CD8-positive, alpha-beta memory T cell (primary cell): ENCODE results near the gene SETD1A. TPM values are rescaled to one million over a fixed set of nuclear protein-coding genes. Genes with fewer than 3 reads are reported as not detected.
A peak's percentile ranks its signal among the peaks of the same experiment; 100 is the strongest.

Experiments used
- CTCF ChIA-PET: fragments of 350-600 bp; sonication (Branson Sonifier 250); formaldehyde crosslinking; loops from one replicate; lab custom pipeline; 2021; ENCODE audit warnings: antibody characterized with exemption; lab: Charles Lee
- POLR2A ChIA-PET: fragments of 350-600 bp; sonication (Branson Sonifier 250); formaldehyde crosslinking; loops from one replicate; lab custom pipeline; 2021; ENCODE audit warnings: antibody characterized with exemption; lab: Charles Lee
- DNase-seq, 5 donors: peaks; one replicate each; pipeline versions ENCODE4 v3.0.0 to v3.0.0-alpha.2; 2020 to 2022; ENCODE audit warnings: mixed read lengths in 1 of 5
- H3K27ac ChIP-seq: one replicate; pipeline ENCODE4 v1.7.0; 2013; ENCODE audit warnings: low read depth, mild to moderate bottlenecking, low read length, moderate library complexity
- H3K27me3 ChIP-seq: 2 replicates; pipeline ENCODE4 v1.7.0; 2013; ENCODE audit warnings: low read length, mild to moderate bottlenecking; ENCODE audit not compliant: insufficient read depth, poor library complexity, severe bottlenecking
- H3K36me3 ChIP-seq: 2 replicates; pipeline ENCODE4 v1.7.0; 2013; ENCODE audit warnings: mild to moderate bottlenecking, low read length, moderate library complexity; ENCODE audit not compliant: insufficient read depth
- H3K4me1 ChIP-seq: 2 replicates; pipeline ENCODE4 v1.7.0; 2013; ENCODE audit warnings: mild to moderate bottlenecking, low read length, moderate library complexity; ENCODE audit not compliant: insufficient read depth
- H3K4me3 ChIP-seq: 2 replicates; pipeline ENCODE4 v1.7.0; 2013; ENCODE audit warnings: mild to moderate bottlenecking, low read length
- H3K9me3 ChIP-seq: 2 replicates; pipeline ENCODE4 v1.7.0; 2013; ENCODE audit warnings: mild to moderate bottlenecking, low read length
- H3K27ac Mint-ChIP-seq, 8 donors: one replicate each; pipeline ENCODE4 v1.8.0; 2020 to 2021; ENCODE audit warnings: mixed read lengths in 8 of 8, mild to moderate bottlenecking in 6 of 8, inconsistent platforms in 3 of 8, moderate library complexity in 3 of 8
- H3K27me3 Mint-ChIP-seq, 2 donors: one replicate each; pipeline ENCODE4 v1.8.0; 2020 to 2021; ENCODE audit warnings: mixed read lengths in 2 of 2, mild to moderate bottlenecking in 1 of 2, moderate library complexity in 1 of 2
- H3K36me3 Mint-ChIP-seq, 3 donors: one replicate each; pipeline ENCODE4 v1.8.0; 2020 to 2021; ENCODE audit warnings: mixed read lengths in 3 of 3, inconsistent platforms in 1 of 3, mild to moderate bottlenecking in 1 of 3
- H3K4me1 Mint-ChIP-seq, 3 donors: one replicate each; pipeline ENCODE4 v1.8.0; 2020 to 2021; ENCODE audit warnings: mixed read lengths in 3 of 3, inconsistent platforms in 1 of 3, mild to moderate bottlenecking in 1 of 3
- H3K4me3 Mint-ChIP-seq, 7 donors: one replicate each; pipeline ENCODE4 v1.8.0; 2020 to 2021; ENCODE audit warnings: mixed read lengths in 7 of 7, mild to moderate bottlenecking in 6 of 7, moderate library complexity in 4 of 7, inconsistent platforms in 2 of 7
- H3K9me3 Mint-ChIP-seq, 5 donors: one replicate each; pipeline ENCODE4 v1.8.0; 2020 to 2022; ENCODE audit warnings: mixed read lengths in 5 of 5, mild to moderate bottlenecking in 3 of 5, moderate library complexity in 2 of 5, inconsistent platforms in 1 of 5
- polyA plus RNA-seq: library from polyadenylated mRNA; unstranded; fragments of 300-500 nt; fragmentation: Illumina TruSeq; gene quantifications from one replicate; pipeline ENCODE4 v1.2.3, GENCODE V29; 2021
- total RNA-seq, 2 experiments: library from RNA; stranded (reverse); gene quantifications; one replicate each; pipeline ENCODE4 v1.2.3, GENCODE V29; 2021

The SETD1A gene
- total and polyA plus RNA-seq, 3 experiments from 2014 or later, result 2.6 to 28.8 (median 24.7) TPM

DNA sequence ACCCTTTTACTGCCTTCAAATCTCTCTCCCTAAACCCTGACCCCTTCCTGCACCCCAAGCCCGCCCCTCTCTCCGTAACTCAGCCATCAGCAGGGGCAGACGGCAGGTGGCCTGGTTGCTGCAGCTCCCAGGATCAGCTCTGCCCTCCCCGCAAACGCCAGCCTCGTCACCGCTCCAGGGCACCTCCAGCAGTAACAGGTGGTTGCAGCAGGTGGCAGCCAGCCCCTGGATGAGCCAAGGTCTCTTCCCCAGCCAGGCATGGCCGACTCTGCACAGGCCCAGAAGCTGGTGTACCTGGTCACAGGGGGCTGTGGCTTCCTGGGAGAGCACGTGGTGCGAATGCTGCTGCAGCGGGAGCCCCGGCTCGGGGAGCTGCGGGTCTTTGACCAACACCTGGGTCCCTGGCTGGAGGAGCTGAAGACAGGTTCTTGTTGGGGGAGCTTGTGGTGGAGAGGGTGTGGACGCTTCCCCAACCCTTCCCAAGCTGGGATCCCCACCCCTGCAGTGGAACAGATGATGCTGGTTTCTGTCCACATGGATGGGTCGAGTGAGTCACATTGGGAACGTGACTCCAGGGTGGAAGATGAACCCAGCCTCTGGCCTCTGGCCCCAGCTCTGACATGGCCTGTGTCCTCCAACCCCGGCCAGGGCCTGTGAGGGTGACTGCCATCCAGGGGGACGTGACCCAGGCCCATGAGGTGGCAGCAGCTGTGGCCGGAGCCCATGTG, 28.0 kb downstream of the SETD1A start:
- peaks cover 4% of the 10 kb centered on the region for H3K36me3 ChIP-seq
- POLR2A ChIA-PET, result interaction anchor here (0.6 kb wide), 2 partner anchors 159 to 289 kb away, joined by 4 to 9 read pairs; no protein-coding TSS in a partner anchor
- H3K36me3 Mint-ChIP-seq, result peaks cover 0 to 34% (median 3%) of the 10 kb centered on the region in 3 donors

DNA sequence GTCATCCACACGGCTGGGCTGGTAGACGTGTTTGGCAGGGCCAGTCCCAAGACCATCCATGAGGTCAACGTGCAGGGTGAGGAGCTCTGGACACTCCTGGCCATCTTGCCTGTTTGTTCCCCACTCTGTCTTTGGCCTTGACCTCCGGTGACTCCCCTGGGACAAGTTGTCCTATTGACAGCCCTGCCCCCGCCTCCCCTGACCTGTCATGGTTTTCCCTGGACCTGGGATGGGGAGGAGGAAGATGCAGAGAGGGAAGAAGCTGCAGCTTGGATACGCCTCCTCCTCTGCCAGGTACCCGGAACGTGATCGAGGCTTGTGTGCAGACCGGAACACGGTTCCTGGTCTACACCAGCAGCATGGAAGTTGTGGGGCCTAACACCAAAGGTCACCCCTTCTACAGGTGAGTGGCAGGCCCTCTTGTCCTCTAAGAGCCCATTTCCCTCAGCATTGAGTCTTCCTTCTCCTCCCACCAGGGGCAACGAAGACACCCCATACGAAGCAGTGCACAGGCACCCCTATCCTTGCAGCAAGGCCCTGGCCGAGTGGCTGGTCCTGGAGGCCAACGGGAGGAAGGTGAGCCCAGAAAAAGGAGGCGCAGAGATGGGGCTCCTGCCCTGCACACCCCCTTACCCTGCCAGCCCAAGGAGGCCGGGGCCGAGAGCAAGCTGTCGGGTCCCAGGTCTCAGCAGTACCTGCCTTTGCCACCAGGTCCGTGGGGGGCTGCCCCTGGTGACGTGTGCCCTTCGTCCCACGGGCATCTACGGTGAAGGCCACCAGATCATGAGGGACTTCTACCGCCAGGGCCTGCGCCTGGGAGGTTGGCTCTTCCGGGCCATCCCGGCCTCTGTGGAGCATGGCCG, 28.8 kb downstream of the SETD1A start:
- H3K4me3 ChIP-seq, result no peak overlapping the region
- no peaks in the 10 kb centered on the region for H3K9me3 Mint-ChIP-seq
- H3K9me3 ChIP-seq, result no peaks in the 10 kb centered on the region
- no peak overlapping the region for H3K4me3 Mint-ChIP-seq
- H3K27me3 ChIP-seq, result no peaks in the 10 kb centered on the region
- peaks cover 0 to 27% (median 3%) of the 10 kb centered on the region in 3 donors for H3K36me3 Mint-ChIP-seq
- H3K4me1 Mint-ChIP-seq, result peaks cover 0 to 6% (median 0%) of the 10 kb centered on the region in 3 donors
- DNase-seq, result no peak
- H3K27me3 Mint-ChIP-seq, result no peaks in the 10 kb centered on the region
- H3K36me3 ChIP-seq, result peaks cover 4% of the 10 kb centered on the region
- POLR2A ChIA-PET, result interaction anchor here (0.6 kb wide), 1 partner anchor 159 kb away, joined by 9 read pairs; no protein-coding TSS in a partner anchor
- H3K27ac Mint-ChIP-seq, result peak overlapping the region in 1 of 8 donors; percentile 17
- no peaks in the 10 kb centered on the region for H3K4me1 ChIP-seq
- CTCF ChIA-PET, result interaction anchor here (0.8 to 5.8 kb wide), 9 partner anchors 8 to 882 kb away, joined by 3 to 29 read pairs (median 5); partner anchors contain the start of genes ZNF646, ZNF668 and ZNF843
- H3K27ac ChIP-seq, result no peak overlapping the region

More for the DNA sequence above, 28.0 kb downstream of the SETD1A start:
- H3K9me3 ChIP-seq, result no peaks in the 10 kb centered on the region
- Mint-ChIP-seq H3K4me1 (peaks cover 0 to 6% (median 0%) of the 10 kb centered on the region in 3 donors), H3K4me3 (no peak overlapping the region), H3K27me3 (no peaks in the 10 kb centered on the region), H3K9me3 (no peaks in the 10 kb centered on the region), H3K27ac (no peak overlapping the region)
- H3K4me3 ChIP-seq, result no peak overlapping the region
- no peaks in the 10 kb centered on the region for H3K4me1 ChIP-seq
- DNase-seq, result no peak
- H3K27ac ChIP-seq, result no peak overlapping the region
- no peaks in the 10 kb centered on the region for H3K27me3 ChIP-seq
- CTCF ChIA-PET, result interaction anchor here (0.8 to 5.8 kb wide), 13 partner anchors 9 to 883 kb away, joined by 3 to 29 read pairs (median 5); partner anchors contain the start of genes ARMC5, ZNF646, ZNF668 and ZNF843

- DNase-seq, result no peak
- Mint-ChIP-seq H3K4me1 (peaks cover 0 to 6% (median 0%) of the 10 kb centered on the region in 3 donors), H3K4me3 (no peak overlapping the region), H3K27ac (no peak overlapping the region), H3K9me3 (no peaks in the 10 kb centered on the region), H3K27me3 (no peaks in the 10 kb centered on the region), H3K36me3 (peaks cover 0 to 16% (median 2%) of the 10 kb centered on the region in 3 donors)
- H3K27ac ChIP-seq, result no peak overlapping the region
- no peak overlapping the region for H3K4me3 ChIP-seq
- no peaks in the 10 kb centered on the region for H3K9me3 ChIP-seq
- ChIA-PET CTCF (interaction anchor here (0.6 kb wide), 1 partner anchor 154 kb away, joined by 3 read pairs; no protein-coding TSS in a partner anchor), POLR2A (no interaction called here)
- no peaks in the 10 kb centered on the region for H3K27me3 ChIP-seq
- H3K36me3 ChIP-seq, result no peaks in the 10 kb centered on the region
- no peaks in the 10 kb centered on the region for H3K4me1 ChIP-seq
Measured at GRCh38 chr16:30987581-30988190, 30.1 kb downstream of the SETD1A start.

DNA sequence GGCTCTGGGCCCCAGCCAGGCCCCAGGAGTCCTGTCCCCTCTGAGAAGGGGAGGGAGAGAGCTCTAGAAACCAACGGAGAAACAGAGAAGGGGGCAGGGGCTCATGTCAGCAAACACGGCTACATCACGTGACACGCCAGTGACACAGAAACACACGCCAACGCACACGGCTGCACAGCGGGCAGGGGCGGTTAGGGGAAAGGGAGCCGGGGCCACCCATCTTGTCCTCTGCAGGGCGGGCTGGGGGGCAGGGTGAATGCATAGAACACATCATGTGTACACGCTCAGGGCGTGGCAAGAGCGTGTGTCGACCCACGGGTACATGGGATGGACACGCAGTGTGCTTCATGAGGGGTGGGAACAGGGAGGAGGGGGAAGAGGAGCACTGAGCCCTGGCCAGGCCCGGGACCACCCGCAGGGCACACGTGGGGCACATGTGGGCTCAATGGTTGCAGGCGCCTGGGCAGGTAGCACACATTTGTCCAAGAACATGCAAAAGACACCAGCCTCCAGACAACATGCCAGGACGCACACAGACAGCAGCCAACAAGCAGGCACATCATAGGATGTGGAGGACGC, 32.0 kb downstream of the SETD1A start:
- POLR2A ChIA-PET, result no interaction called here
- Histone ChIP-seq H3K27ac (no peak overlapping the region), H3K4me1 (no peaks in the 10 kb centered on the region), H3K4me3 (no peak overlapping the region), H3K9me3 (no peaks in the 10 kb centered on the region), H3K27me3 (no peaks in the 10 kb centered on the region), H3K36me3 (no peaks in the 10 kb centered on the region)
- Mint-ChIP-seq H3K4me1 (peaks cover 0 to 3% (median 0%) of the 10 kb centered on the region in 3 donors), H3K27me3 (no peaks in the 10 kb centered on the region), H3K27ac (no peak overlapping the region), H3K4me3 (no peak overlapping the region), H3K9me3 (no peaks in the 10 kb centered on the region), H3K36me3 (peaks cover 0 to 1% (median 0%) of the 10 kb centered on the region in 3 donors)
- CTCF ChIA-PET, result no interaction called here
- no peak for DNase-seq

GRCh38 chr16:30990105-30990504, 32.6 kb downstream of the SETD1A start:
- H3K27ac ChIP-seq, result no peak overlapping the region
- peaks cover 0 to 1% (median 0%) of the 10 kb centered on the region in 3 donors for H3K36me3 Mint-ChIP-seq
- no peaks in the 10 kb centered on the region for H3K27me3 Mint-ChIP-seq
- no peaks in the 10 kb centered on the region for H3K4me1 ChIP-seq
- no peak overlapping the region for H3K4me3 ChIP-seq
- no peak for DNase-seq
- H3K4me3 Mint-ChIP-seq, result no peak overlapping the region
- no peaks in the 10 kb centered on the region for H3K9me3 ChIP-seq
- H3K9me3 Mint-ChIP-seq, result no peaks in the 10 kb centered on the region
- no peaks in the 10 kb centered on the region for H3K27me3 ChIP-seq
- H3K27ac Mint-ChIP-seq, result no peak overlapping the region
- no peaks in the 10 kb centered on the region for H3K36me3 ChIP-seq
- ChIA-PET CTCF (no interaction called here), POLR2A (no interaction called here)
- H3K4me1 Mint-ChIP-seq, result peaks cover 0 to 3% (median 0%) of the 10 kb centered on the region in 3 donors

GRCh38 chr16:30991052-30991451, 33.5 kb downstream of the SETD1A start:
- no peak overlapping the region for H3K4me3 ChIP-seq
- H3K36me3 ChIP-seq, result no peaks in the 10 kb centered on the region
- no peaks in the 10 kb centered on the region for H3K9me3 ChIP-seq
- DNase-seq, result no peak
- H3K36me3 Mint-ChIP-seq, result peaks cover 0 to 1% (median 0%) of the 10 kb centered on the region in 3 donors
- H3K9me3 Mint-ChIP-seq, result no peaks in the 10 kb centered on the region
- H3K4me1 Mint-ChIP-seq, result peaks cover 0 to 3% (median under 1%) of the 10 kb centered on the region in 3 donors
- no peaks in the 10 kb centered on the region for H3K27me3 ChIP-seq
- no peak overlapping the region for H3K27ac Mint-ChIP-seq
- H3K4me1 ChIP-seq, result no peaks in the 10 kb centered on the region
- POLR2A ChIA-PET, result no interaction called here
- no peak overlapping the region for H3K27ac ChIP-seq
- CTCF ChIA-PET, result no interaction called here
- no peak overlapping the region for H3K4me3 Mint-ChIP-seq
- H3K27me3 Mint-ChIP-seq, result no peaks in the 10 kb centered on the region

GRCh38 chr16:30992276-30992780, 34.8 kb downstream of the SETD1A start:
- Histone ChIP-seq H3K36me3 (no peaks in the 10 kb centered on the region), H3K27me3 (no peaks in the 10 kb centered on the region), H3K4me1 (peaks cover 9% of the 10 kb centered on the region), H3K9me3 (no peaks in the 10 kb centered on the region), H3K4me3 (no peak overlapping the region), H3K27ac (no peak overlapping the region)
- POLR2A ChIA-PET, result interaction anchor here (0.7 kb wide), 1 partner anchor 180 kb away, joined by 4 read pairs; no protein-coding TSS in a partner anchor
- Mint-ChIP-seq H3K4me3 (no peak overlapping the region), H3K27ac (no peak overlapping the region), H3K4me1 (peaks cover 0 to 9% (median 6%) of the 10 kb centered on the region in 3 donors), H3K27me3 (no peaks in the 10 kb centered on the region), H3K36me3 (no peaks in the 10 kb centered on the region), H3K9me3 (no peaks in the 10 kb centered on the region)
- DNase-seq, result no peak
- CTCF ChIA-PET, result no interaction called here
